ENCODE data around the gene HSP90AA1. TPM values are rescaled to one million over a fixed set of nuclear protein-coding genes. Genes with fewer than 3 reads are reported as not detected.

The HSP90AA1 gene
- total RNA-seq, 2 donors from 2014 or later: 214 to 399 TPM

DNA sequence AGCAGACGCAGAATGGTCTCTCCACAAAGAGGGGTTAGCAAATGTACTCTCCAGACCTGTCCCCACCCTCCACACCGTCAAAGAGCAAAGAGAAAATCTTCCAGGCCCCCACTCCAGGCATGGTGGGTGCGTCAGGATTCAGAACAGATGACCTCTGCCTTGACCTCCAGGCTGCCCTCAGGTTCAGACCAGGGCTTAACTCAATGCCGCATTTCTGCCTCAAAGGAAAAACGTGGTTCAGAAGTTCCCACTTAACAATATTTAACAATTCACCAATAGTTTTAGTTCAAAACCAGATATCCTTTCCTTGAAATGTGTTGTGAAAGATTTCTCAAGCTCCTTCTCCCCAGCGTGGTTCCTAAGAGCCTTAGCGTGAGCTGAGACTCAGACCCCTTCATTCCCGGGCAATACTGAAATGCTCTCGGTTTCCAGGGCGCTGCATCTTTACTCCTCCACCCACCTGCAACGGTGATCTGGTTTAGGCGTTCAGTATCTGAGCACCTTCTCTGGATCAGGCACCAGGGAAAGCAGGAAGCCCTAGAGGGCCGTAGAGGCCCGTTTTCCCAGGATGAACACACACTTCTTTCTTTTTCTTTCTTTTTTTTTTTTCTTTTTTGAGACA lies 22.9 kb downstream of the HSP90AA1 start:
- H3K36me3 ChIP-seq: no peaks in the 10 kb centered on the region
- peaks cover 0 to 4% of the 10 kb centered on the region in 2 donors for H3K4me1 ChIP-seq (ENCODE audit: control insufficient read depth in 1 of 2, low read depth in 2 of 2)
- TF ChIP-seq, protein P1, sequence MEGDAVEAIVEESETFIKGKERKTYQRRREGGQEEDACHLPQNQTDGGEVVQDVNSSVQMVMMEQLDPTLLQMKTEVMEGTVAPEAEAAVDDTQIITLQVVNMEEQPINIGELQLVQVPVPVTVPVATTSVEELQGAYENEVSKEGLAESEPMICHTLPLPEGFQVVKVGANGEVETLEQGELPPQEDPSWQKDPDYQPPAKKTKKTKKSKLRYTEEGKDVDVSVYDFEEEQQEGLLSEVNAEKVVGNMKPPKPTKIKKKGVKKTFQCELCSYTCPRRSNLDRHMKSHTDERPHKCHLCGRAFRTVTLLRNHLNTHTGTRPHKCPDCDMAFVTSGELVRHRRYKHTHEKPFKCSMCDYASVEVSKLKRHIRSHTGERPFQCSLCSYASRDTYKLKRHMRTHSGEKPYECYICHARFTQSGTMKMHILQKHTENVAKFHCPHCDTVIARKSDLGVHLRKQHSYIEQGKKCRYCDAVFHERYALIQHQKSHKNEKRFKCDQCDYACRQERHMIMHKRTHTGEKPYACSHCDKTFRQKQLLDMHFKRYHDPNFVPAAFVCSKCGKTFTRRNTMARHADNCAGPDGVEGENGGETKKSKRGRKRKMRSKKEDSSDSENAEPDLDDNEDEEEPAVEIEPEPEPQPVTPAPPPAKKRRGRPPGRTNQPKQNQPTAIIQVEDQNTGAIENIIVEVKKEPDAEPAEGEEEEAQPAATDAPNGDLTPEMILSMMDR (IDR thresholded peaks at IDR 0.05): no peak
- no peak for DNase-seq (ENCODE audit: low spot score)
- H3K9me3 ChIP-seq: no peaks in the 10 kb centered on the region
- peak overlapping the region in 1 of 2 donors; percentile 1 for H3K27ac ChIP-seq
- H3K27me3 ChIP-seq (replicated peaks; ENCODE audit: insufficient read depth): no peaks in the 10 kb centered on the region
- no peak for ATAC-seq (ENCODE audit: insufficient number of reproducible peaks, low FRiP score, low read depth)
- no peak overlapping the region for H3K4me3 ChIP-seq

DNA sequence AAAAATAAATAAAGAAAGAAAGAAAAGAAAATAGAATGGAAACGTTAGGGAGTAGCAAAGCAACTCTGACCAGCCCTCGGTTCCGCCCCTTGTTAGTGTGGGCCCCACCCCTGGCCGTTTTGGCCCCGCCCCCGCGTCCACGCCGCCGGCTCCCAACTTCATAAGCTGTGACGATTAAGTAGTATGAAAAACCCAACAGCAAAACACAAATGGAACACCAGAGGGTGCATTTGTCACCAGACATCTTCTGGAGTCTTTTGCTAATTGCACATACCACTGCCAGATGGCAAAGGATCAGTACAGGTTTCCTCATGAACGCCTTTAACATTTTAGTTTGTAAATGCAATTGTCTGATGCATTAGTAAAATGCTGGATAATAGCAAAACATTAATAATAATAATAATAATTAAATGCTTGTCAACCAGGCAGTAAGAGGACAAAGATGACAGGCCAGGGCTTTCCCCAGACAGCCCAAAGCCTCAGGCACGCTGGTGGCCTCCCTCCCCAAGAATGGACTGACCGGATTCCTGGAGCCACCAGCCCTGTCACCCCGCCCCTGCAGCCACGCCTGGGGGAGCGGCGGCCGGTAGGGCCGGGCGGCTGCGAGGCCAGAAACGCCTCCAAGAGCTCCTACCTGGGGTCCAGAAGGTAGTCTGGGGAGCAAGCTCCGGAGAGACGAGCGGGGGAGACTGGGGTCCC lies 23.6 kb downstream of the HSP90AA1 start:
- H3K36me3 ChIP-seq: no peaks in the 10 kb centered on the region
- no peak overlapping the region for H3K4me3 ChIP-seq
- H3K9me3 ChIP-seq: no peaks in the 10 kb centered on the region
- H3K27me3 ChIP-seq (replicated peaks; ENCODE audit: insufficient read depth): no peaks in the 10 kb centered on the region
- TF ChIP-seq, protein P1 (IDR thresholded peaks at IDR 0.05): peak; percentile 48
- DNase-seq (ENCODE audit: low spot score): peak; percentile 43
- H3K27ac ChIP-seq: peak overlapping the region in 1 of 2 donors; percentile 1
- peaks cover 0 to 4% of the 10 kb centered on the region in 2 donors for H3K4me1 ChIP-seq (ENCODE audit: control insufficient read depth in 1 of 2, low read depth in 2 of 2)
- peak; percentile 82 for ATAC-seq (ENCODE audit: insufficient number of reproducible peaks, low FRiP score, low read depth)

DNA sequence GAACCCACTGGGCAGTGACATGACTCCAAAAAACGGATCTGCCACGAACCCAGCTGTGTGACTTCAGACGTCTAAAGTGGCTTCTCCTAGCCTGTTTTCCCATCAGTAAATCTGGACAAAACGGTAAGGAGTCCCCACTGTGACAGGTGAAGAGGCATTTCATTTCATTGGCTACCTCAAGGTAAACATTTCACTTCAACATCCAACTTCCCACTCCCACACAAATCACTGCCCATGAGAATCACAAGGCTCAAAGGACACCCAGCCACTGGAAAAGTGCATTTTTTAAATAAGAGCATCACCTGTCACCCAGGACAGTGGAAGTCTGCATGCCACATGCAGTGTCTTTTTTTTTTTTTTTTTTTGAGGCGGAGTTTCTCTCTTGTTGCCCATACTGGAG lies 27.9 kb downstream of the HSP90AA1 start:
- H3K27me3 ChIP-seq (replicated peaks; ENCODE audit: insufficient read depth): no peaks in the 10 kb centered on the region
- H3K4me1 ChIP-seq (ENCODE audit: control insufficient read depth in 1 of 2, low read depth in 2 of 2): peaks cover 0 to 4% of the 10 kb centered on the region in 2 donors
- ATAC-seq (ENCODE audit: insufficient number of reproducible peaks, low FRiP score, low read depth): no peak
- TF ChIP-seq, protein P1 (IDR thresholded peaks at IDR 0.05): no peak
- H3K4me3 ChIP-seq: no peak overlapping the region
- no peak for DNase-seq (ENCODE audit: low spot score)
- no peak overlapping the region for H3K27ac ChIP-seq
- H3K9me3 ChIP-seq: no peaks in the 10 kb centered on the region
- H3K36me3 ChIP-seq: no peaks in the 10 kb centered on the region

DNA sequence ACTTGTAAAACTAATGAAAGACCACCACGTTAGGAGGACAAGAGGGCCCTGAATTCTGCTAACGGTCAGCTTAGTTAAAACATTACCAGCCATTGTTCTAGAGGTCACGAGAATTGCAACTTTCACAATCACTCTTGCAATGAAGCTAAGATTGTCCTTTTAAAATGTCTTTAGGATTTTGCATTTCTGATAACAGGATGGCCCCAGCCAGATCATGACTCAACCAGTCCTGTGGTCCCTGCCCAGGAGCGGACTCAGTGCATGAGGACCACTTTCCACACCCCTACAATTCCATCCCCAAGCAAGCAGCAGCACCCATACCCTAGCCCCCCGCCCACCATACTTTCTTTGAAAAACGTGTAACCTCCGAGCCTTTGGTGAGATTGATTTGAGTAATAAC lies 28.7 kb downstream of the HSP90AA1 start:
- DNase-seq (ENCODE audit: low spot score) (no peak), ATAC-seq (ENCODE audit: insufficient number of reproducible peaks, low FRiP score, low read depth) (no peak)
- Histone ChIP-seq H3K27me3 (replicated peaks; ENCODE audit: insufficient read depth) (no peaks in the 10 kb centered on the region), H3K4me1 (ENCODE audit: control insufficient read depth in 1 of 2, low read depth in 2 of 2) (peaks cover 0 to 4% of the 10 kb centered on the region in 2 donors), H3K9me3 (no peaks in the 10 kb centered on the region), H3K4me3 (no peak overlapping the region), H3K27ac (no peak overlapping the region), H3K36me3 (no peaks in the 10 kb centered on the region)
- TF ChIP-seq, protein P1 (IDR thresholded peaks at IDR 0.05): no peak

DNA sequence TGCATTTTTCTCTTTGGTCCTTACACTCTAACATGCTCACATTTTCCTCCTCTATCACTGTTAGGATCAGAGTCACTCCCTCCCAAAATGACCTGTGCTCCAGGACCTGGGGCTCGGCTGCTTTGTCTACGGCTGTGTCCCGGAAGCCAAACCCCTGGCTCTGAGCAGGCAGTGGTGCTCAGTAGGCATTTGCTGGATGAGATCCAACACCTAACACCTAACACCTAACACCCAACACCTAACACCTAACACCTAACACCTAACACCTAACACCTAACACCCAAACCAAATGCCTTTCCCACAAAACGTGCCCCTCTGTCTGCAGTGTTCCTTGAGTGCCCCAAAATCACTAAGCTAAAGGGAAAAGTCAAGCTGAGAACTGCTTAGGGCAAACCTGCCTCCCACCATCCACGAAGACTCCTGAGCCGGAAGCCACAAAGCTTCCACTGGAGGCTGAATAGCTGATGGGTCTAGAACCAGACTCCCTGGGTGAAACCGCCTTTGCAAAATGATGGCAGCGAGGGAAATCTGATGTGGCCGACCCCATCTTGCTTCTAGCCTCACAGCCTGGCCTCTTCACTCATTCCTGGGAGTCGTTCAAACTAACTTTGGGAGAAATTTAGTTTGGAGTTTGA lies 29.2 kb downstream of the HSP90AA1 start:
- Histone ChIP-seq H3K36me3 (peaks cover 2% of the 10 kb centered on the region), H3K27me3 (replicated peaks; ENCODE audit: insufficient read depth) (no peaks in the 10 kb centered on the region), H3K4me3 (no peak overlapping the region), H3K27ac (no peak overlapping the region), H3K9me3 (no peaks in the 10 kb centered on the region), H3K4me1 (ENCODE audit: control insufficient read depth in 1 of 2, low read depth in 2 of 2) (peaks cover 0 to 1% of the 10 kb centered on the region in 2 donors)
- ATAC-seq (ENCODE audit: insufficient number of reproducible peaks, low FRiP score, low read depth): no peak
- no peak for DNase-seq (ENCODE audit: low spot score)
- TF ChIP-seq, protein P1 (IDR thresholded peaks at IDR 0.05): no peak

Measured in thoracic aorta (tissue), 2 donors.